A549 treated with Mapracorat at 1 μM for 4 hours (cell line): ENCODE results near the gene GIPR. TPM values are rescaled to one million over a fixed set of nuclear protein-coding genes. Genes with fewer than 3 reads are reported as not detected.

Experiments
- total RNA-seq: library from RNA; stranded (reverse); fragments of 200-300 nt; extraction: Qiagen RNA extraction; gene quantifications from 5 replicates; pipeline ENCODE4 v1.2.3, GENCODE V29; 2022

GIPR gene, protein sequence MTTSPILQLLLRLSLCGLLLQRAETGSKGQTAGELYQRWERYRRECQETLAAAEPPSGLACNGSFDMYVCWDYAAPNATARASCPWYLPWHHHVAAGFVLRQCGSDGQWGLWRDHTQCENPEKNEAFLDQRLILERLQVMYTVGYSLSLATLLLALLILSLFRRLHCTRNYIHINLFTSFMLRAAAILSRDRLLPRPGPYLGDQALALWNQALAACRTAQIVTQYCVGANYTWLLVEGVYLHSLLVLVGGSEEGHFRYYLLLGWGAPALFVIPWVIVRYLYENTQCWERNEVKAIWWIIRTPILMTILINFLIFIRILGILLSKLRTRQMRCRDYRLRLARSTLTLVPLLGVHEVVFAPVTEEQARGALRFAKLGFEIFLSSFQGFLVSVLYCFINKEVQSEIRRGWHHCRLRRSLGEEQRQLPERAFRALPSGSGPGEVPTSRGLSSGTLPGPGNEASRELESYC
- total RNA-seq = 2.0 to 5.1 TPM (median 3.5 TPM) in 5 replicates

DNA sequence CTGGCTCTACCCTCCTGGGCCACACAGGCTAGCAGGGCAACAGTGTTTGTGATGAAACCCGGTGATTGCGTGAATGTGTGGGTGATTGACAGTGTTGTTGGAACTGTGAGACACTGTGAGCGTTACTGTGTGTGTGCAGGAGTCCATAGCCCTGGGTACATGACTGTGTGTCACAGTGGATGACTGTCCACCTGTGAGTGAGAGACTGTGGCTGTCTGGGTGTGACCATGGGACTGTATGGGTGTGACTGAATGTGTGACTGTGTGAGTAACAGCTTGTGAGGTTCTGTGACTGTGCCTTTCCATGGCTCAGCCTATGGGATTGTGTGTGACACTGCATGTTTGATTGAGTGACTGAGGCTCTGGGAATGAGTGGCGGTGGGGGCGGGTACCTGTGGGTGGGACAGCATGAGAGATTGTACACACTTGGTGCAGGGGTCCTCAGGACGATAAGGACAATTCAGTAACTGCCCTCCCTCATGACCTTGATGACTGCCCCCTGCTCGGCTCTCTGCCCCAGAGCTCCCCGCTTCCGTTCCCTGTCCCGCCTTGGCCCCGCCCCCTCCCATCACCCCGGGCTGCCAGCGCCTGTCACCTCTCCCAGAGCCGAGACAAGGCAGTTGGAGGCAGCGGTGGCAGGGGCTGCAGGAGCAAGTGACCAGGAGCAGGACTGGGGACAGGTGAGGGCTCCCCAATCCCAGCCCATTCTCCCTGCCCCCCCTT lies at the start of gene GIPR:
GIPR (plus strand) TSS at position 602 of the 722 bp plus-strand sequence. CDS start 1,300 bp downstream, outside the sequence.

DNA sequence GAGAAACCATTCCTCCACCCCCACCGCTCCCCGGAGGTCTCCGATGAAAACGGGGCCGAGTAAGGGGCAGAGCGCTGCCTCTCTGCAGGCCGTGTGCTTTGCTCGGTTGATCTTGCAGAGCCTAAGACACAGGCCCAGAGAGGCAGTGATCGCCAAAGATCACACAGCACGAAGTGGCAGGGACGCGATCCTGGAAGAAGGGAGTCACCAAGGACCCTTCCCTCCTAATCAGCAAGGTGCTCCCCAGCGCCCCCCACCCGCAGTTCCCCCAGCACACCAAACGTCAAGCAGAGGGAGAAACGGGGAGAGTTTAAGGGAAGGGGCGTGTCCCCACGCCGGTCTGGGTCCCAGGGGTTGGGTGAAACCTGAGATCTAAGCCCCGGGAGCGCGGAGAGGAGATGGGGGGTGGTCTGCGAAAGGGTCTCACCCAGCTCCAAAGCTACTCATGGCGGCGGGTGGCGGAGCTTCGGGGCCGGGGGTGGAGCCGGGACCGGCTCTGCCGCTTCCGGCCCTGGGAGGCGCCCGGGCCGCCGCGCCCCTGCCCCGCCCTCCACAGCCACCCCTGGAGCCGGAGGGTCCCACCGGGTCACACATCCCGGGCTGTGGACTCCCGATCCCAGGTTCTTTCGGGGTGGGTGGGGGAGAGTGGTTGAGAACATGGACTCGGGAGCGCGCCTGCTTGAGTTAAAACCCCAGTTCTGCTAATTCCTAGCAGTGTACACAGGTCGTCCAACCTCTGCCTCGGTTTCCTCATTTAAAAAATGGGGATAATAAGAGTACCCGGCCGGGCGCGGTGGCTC lies 28.9 kb upstream of the GIPR start, which contains the start of gene EML2:
EML2 (minus strand) TSS at position 468 of the 800 bp plus-strand sequence; CDS start at position 447, 21 bp downstream.

DNA sequence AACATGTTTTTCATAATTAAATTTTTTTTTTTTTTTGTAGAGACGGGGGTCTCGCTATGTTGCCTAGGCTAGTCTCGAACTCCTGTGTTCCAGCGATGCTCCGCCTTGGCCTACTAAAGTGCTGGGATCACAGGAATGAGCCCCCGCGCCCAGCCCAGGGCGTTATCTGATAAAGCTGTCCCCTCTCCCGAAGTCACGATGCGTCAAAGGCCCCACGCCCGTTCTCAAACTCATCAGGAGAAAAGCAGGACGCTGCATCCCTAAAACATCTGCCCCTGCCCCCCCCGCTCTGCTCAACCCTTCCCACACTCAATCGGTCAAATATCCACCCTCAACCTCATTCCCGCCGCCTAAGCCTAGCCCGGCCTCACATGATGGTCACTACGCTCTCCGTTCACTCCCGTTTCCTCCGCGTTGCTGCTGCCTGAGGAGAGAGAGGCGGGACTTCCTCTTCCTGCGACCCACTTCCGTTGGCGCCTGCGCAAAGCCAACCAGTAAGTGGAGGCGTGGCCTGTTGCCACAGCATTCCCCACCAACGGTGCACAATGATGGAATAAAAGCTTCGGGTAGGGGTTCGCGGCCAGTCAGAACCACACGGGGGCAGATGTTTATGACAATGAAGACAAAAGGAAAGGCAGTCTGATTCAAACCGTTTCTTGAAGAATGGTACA lies 23.6 kb downstream of the GIPR start, which contains the start of gene SNRPD2:
SNRPD2 (minus strand) TSS at position 438 of the 671 bp plus-strand sequence; CDS start at position 373, 65 bp downstream.

DNA sequence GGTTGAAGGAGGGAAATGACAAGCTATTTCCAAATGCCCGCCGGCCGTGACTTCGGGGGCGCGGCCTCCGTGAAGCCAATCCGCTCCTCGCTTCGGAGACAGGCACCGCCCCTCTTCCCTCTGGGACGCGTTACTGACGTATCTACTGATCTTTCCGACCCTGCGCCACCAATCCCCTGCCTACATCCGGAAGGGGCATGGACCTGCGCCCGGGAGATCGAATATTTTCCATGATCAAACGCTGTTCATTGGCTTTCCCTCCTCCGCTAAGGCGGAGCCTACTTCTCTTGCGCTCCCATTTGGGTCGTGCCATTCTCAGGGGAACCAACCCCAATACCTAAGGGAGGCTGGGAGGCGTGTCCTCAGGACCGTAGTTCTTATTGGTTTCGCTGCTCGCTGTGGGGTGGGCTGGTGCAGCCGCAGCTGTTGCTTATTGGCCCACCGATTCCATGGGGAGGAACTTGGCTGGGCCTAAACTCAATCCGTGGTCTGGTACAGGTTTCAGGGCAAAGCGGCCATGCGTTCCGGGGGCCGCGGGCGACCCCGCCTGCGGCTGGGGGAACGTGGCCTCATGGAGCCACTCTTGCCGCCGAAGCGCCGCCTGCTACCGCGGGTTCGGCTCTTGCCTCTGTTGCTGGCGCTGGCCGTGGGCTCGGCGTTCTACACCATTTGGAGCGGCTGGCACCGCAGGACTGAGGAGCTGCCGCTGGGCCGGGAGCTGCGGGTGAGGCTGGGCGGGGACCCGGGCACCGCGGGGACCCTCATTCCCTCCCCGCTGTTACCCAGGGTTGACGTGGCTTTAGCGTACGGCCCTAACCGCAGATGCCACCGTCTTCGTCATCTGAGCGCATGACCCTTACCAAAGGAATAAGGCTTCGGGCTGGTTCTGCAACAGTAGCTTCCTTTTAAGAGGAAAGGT lies 24.4 kb downstream of the GIPR start, which contains the start of gene QPCTL:
QPCTL (plus strand) TSS at position 480 of the 919 bp plus-strand sequence; CDS start at position 518, 38 bp downstream.

DNA sequence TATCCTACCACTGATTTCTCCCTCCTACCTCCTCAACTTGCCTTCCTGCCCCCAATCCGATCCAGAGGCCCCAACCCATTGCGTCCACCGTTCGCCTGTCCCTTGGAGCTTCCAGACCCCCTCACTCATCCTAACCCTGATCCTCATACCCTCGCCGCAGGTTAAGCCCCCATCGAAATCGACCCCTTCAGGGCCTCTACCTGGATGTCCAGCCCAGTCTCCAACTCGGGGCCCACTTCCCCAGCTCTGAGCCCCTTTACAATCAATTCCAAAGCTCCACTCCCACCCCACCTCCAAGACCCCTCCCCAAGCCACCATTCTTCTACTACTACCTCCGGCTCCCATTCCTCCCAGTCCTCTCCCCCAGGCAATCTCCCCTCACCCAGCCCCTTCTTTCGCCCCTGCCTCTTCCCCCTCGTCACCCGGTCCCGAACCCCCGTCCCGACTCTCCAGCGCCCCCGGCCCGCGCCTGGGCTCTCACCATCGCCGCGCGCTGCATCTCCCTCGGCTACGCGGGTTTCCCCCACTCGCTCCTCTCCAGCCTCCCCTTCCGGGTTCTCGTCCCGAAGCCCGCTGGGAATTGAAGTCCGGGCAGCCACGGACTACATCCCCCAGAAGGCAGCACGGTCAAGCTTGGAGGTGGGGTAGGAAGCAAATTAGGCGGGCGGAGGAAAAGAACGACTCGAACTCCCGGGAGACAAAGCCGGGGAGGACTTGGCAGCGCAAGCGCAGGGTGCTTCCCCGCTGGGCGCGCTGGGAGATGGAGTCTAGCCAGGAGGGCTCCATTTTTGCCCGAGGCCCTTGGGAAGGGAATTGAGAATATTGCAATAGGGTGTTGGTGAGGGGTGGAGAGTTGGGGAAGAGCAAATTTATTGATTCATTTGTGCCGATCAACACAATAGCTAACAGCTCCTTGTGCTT lies 62.6 kb downstream of the GIPR start, which contains the start of gene FBXO46:
FBXO46 (minus strand) TSS at position 529 of the 921 bp plus-strand sequence. CDS start 17,401 bp downstream, outside the sequence.

Other genes starting within 250 kb of the GIPR start
- 146 to 172 TPM (median 160 TPM) in 5 replicates for gene ERCC1, start 244.3 kb upstream of the GIPR start, total RNA-seq
- 12.2 to 18.7 TPM (median 15.8 TPM) in 5 replicates for gene FOSB, start 200.2 kb upstream of the GIPR start, total RNA-seq
- gene RTN2, start 171.2 kb upstream of the GIPR start, total RNA-seq = 11.5 to 16.1 TPM (median 12.5 TPM) in 5 replicates
- 7.1 to 10.4 TPM (median 8.1 TPM) in 5 replicates for gene PPM1N, start 169.8 kb upstream of the GIPR start, total RNA-seq
- gene VASP, start 160.7 kb upstream of the GIPR start, total RNA-seq = 180 to 230 TPM (median 218 TPM) in 5 replicates
- 11.8 to 20.0 TPM (median 17.5 TPM) in 5 replicates for gene OPA3, start 83.4 kb upstream of the GIPR start, total RNA-seq
- 0.19 to 0.79 TPM (median 0.39 TPM) in 5 replicates for gene GPR4, start 66.0 kb upstream of the GIPR start, total RNA-seq
- gene EML2, start 28.8 kb upstream of the GIPR start, total RNA-seq = 18.4 to 27.7 TPM (median 24.5 TPM) in 5 replicates
- gene SNRPD2, start 23.7 kb downstream of the GIPR start, total RNA-seq = 770 to 989 TPM (median 799 TPM) in 5 replicates
- gene QPCTL, start 24.4 kb downstream of the GIPR start, total RNA-seq = 6.5 to 10.3 TPM (median 9.3 TPM) in 5 replicates
- 7.2 to 10.0 TPM (median 9.3 TPM) in 5 replicates for gene FBXO46, start 62.7 kb downstream of the GIPR start, total RNA-seq
- 0.06 to 0.08 TPM (median 0.07 TPM) in 4 of 5 replicates, not detected in the other for gene MEIOSIN, start 65.2 kb downstream of the GIPR start, total RNA-seq
- 16.8 to 28.2 TPM (median 25.8 TPM) in 5 replicates for gene SIX5, start 101.0 kb downstream of the GIPR start, total RNA-seq
- 32.3 to 55.5 TPM (median 45.8 TPM) in 5 replicates for gene DMPK, start 114.3 kb downstream of the GIPR start, total RNA-seq
- 20.2 to 37.2 TPM (median 35.9 TPM) in 5 replicates for gene DMWD, start 124.6 kb downstream of the GIPR start, total RNA-seq
- not detected in 5 replicates for gene RSPH6A, start 147.1 kb downstream of the GIPR start, total RNA-seq
- 53.1 to 81.3 TPM (median 74.4 TPM) in 5 replicates for gene SYMPK, start 194.9 kb downstream of the GIPR start, total RNA-seq
- 0.55 to 0.95 TPM (median 0.91 TPM) in 5 replicates for gene FOXA3, start 196.1 kb downstream of the GIPR start, total RNA-seq
- 19.8 to 36.1 TPM (median 34.7 TPM) in 5 replicates for gene IRF2BP1, start 217.9 kb downstream of the GIPR start, total RNA-seq
- gene MYPOP, start 234.4 kb downstream of the GIPR start, total RNA-seq = 5.3 to 10.5 TPM (median 8.7 TPM) in 5 replicates
- gene NANOS2, start 246.6 kb downstream of the GIPR start, total RNA-seq = not detected in 5 replicates